HG03457 (cell line): ENCODE data around the gene MAMSTR.
"Not testable (repeated sequence)": the region's sequence is repeated elsewhere in the genome, so short reads cannot be mapped to it uniquely, and the experiment has no call there.

ENCODE experiments used
- ATAC-seq: cut with Tn5 transposase; IDR thresholded peaks from one replicate; pipeline ENCODE4 v1.9.1; 2021; ENCODE audit warnings: moderate number of reproducible peaks; ENCODE audit not compliant: unreplicated experiment

The MAMSTR gene

GRCh38 chr19:48720613-48721296 lies 1.2 kb upstream of the MAMSTR start:
- ATAC-seq = peak; percentile 44

GRCh38 chr19:48720251-48720612 lies 707 bp upstream of the MAMSTR start:
- no peak for ATAC-seq

DNA sequence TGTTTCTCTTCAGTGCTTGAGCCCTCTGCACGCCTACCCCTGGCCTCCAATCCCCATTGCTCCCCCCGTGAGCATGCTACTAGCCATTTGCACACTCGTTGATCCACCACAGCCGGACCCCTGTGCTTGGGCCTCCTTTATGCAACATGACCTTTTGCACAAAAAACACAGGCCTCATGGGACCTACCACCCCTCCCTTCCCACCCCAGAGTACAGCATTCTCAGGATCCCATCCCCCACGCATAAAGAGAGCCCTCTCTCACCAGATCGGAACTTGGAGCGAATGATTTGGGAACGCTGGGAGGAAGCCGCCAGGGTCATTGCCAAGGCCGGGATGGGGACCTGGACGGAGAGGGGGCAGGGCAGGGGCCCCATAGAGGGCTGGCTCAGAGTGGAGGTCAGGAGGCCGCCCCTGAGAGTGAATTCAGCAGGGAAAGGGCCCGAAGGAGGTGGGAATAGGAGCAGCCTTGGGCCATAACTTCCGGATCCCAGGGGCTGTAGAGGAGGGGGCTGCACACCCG lies 754 bp downstream of the MAMSTR start:
- no peak for ATAC-seq

- not testable (repeated sequence) for ATAC-seq
These were observed 1.4 kb downstream of the MAMSTR start for GRCh38 chr19:48718106-48718505.

- no peak for ATAC-seq
These were observed 2.8 kb downstream of the MAMSTR start for GRCh38 chr19:48716562-48717291.

GRCh38 chr19:48715681-48716171 lies 3.8 kb downstream of the MAMSTR start:
- no peak for ATAC-seq

GRCh38 chr19:48714759-48715675 lies 4.5 kb downstream of the MAMSTR start:
- ATAC-seq = no peak

DNA sequence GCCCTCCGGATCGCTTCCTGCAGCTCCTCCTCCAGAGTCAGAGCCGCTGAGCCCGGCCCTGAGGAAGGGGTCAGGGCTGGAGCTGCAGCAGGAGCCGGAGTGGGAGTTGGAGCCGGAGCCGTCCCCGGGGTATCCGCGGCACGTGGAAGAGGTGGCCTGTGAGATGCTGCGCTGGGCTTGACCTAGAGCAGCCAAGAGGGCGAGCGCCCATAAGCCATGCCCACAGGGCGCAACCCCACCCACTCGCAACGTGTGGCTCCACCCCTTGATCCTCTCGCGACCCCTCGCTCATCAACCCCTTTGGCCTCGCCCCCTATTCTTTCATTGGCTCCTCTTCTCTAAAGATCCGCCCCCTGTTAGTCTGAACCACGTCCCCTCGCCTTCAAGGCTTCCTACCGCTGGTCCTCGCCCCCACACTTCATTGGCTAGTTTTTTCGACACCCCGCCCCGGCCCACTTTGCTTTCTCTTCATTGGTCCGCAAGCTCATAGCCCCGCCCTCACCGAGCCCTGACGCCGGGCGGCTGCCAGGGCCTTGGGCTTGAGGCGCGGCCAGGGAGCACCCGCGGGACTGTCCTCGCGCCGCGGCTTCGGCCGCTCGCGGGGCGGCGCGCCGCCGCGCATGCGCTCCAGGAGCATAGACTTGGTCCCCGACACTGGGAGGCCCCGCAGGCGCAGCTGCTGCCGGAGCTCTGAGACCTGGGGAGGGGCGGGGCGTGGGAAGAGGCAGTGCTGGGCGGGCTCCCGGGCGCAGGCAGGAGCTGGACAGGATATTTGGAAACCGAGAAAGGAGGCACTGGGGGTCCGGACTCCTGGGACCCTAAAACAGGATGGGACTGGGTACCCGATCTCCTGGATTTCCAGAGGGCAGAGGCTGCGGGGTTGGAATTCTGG lies 5.4 kb downstream of the MAMSTR start:
- ATAC-seq = peak; percentile 79

GRCh38 chr19:48713041-48713863 lies 6.3 kb downstream of the MAMSTR start:
- no peak for ATAC-seq

GRCh38 chr19:48711106-48711662 lies 8.3 kb downstream of the MAMSTR start:
- ATAC-seq = no peak

DNA sequence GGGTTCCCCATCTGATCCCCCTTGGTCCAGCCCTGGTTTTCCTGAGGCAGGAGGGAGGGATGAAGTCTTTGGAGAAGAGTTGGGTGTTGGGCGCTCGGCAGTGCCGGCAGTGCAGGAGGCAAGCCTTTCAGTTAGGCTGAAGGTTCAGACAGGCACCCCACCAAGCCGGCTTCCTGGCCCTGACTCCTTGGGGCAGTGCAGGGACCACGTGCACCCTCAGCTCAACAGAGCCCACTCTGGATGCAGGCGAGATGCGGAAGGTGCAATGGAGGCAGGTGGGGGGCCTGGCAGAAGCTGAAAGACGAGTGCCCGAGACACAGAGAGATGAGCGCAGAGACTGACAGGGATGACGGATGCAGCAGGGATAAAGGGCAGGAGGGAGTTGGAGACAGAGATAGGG lies 11.1 kb downstream of the MAMSTR start:
- no peak for ATAC-seq

GRCh38 chr19:48705431-48705830 lies 14.1 kb downstream of the MAMSTR start:
- ATAC-seq = no peak

- no peak for ATAC-seq
These were observed 16.2 kb downstream of the MAMSTR start for GRCh38 chr19:48703316-48703715.

DNA sequence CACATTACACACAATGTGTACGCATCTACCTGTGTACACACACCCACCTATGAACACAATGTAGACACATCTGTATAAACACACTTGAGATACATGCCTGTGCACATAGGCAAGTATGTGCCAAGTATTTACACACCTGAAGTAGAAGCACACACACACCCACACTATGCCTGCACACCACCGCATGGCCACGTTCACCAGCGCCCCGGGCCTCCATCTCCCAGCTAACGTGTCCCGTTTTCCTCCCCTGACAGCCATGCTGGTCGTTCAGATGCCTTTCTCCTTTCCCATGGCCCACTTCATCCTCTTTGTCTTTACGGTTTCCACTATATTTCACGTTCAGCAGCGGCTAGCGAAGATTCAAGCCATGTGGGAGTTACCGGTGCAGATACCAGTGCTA lies 16.8 kb downstream of the MAMSTR start:
- no peak for ATAC-seq

DNA sequence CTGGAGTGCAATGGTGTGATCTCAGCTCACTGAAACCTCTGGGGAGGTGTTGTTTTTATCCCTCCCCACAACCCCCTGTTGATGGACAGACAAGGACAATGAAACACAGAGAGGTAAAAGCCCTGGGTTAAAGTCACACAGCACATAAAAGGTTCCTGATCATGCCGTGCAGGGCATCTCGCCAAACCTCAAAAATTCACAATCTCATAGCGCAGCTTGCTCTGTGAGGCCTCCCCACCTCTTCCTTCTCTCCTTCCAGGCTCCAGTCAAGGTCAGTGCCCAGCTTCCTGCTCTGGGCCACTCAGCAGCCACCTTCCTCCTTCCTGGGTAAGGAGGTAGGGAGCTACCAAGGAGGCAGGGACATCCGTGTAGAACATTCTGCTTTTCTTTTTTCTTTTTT lies 21.5 kb downstream of the MAMSTR start:
- ATAC-seq = no peak

DNA sequence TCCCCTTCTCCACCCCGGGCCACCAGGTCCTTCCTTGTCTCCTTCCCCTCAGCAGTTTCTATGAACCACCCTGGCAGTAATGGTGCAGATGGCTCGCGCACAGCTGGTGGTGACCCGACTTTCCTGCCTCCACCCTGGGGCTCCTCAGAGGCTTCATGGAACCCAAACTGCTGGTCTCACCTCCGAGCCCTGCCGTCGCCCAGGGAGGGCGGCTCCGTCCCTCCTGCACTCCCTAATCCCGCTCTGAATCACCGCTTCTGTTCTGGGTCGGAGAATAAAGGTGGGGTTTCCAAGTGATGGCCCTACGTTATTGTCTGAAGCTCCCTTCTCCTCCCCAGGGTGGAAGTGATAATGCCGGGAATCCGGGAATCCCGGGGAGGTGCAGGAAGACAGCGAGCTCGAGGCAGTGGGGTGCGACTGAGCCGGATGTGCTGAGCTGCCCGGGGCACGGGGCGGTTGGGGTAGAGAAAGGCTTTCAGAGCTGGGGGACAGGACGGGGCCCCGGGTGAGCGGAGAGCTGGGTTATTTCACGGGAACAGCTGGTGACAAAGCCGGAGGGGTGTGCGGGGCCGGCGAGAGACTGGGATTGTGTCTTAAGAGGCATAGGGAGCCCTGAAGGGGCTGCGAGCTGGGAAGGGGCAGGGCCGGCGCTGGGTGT lies 23.0 kb downstream of the MAMSTR start:
- ATAC-seq = no peak

- no peak for ATAC-seq
These were observed 23.7 kb downstream of the MAMSTR start, which contains the start of gene FUT2 for GRCh38 chr19:48695743-48696352. TSS of gene FUT2 (plus strand) at chr19:48695971. CDS start at chr19:48702957, 6,986 bp downstream.

- not testable (repeated sequence) for ATAC-seq
These were observed 25.9 kb downstream of the MAMSTR start for GRCh38 chr19:48693629-48694028.
